ENCODE results near the gene OSBPL7. TPM values are rescaled to one million over a fixed set of nuclear protein-coding genes. Genes with fewer than 3 reads are reported as not detected.

OSBPL7 gene
- total and polyA plus RNA-seq, 2 of the 13 experiments (the other 11 are each of a cell fraction or from before 2014, with no cell fraction given): 4.7 to 6.6 TPM

DNA sequence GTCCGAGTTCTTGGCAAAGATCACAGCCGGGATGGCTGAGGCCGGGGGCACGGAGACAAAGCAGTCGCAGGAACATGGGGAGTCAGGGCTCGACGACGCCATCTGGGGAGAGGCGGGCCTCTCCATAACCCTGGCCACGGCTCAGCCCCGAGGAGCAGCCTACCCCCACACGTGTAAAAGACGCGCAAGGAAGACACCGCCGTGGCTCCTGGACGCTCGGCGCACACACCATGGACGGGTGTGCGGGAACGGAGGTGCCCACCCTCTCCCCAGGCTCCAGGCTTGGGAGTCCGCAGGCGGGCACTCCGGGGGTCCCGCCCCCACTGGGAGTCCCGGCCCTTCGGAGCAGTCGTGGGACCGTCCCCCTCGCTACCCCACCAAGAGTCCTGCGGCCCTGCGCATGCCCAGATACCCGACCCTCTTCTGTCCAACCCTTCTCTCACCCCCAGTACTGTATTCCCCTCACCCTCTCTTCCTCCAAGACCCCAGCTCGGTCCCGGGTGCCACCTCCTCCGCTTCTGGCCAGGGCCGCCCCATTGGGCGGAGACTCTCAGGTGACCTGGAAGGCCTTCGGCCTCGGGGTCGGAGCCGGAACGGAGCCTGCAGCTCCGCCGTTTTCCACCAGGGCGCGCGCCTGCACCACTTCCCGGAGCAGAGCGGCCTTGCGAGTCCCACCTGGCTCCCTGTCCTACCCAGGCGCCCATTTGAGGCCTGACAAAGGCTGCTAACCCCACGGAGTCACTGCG lies 19.3 kb upstream of the OSBPL7 start, which contains the start of gene SCRN2 (continued):
- TF ChIP-seq MAF1 (CRISPR knock-in tag; IDR thresholded peaks at IDR 0.05; ENCODE audit: borderline replicate concordance) (peak; percentile 85), NFYC (CRISPR knock-in tag; IDR thresholded peaks at IDR 0.05) (peak; percentile 74), BRCA1 (CRISPR knock-in tag; IDR thresholded peaks at IDR 0.05) (no peak), HDAC1 (CRISPR knock-in tag; IDR thresholded peaks at IDR 0.05) (peak; percentile 87), ZNF768 (CRISPR knock-in tag; IDR thresholded peaks at IDR 0.05) (peak; percentile 36; the same call in 1 of the 2 replicates), EED (CRISPR knock-in tag; IDR thresholded peaks at IDR 0.05) (peak; percentile 11; the same call in 1 of the 2 replicates), REL (CRISPR knock-in tag; conservative IDR thresholded peaks at IDR 0.05) (no peak), ZNF776 (CRISPR knock-in tag; IDR thresholded peaks at IDR 0.05) (peak; percentile 84; the same call in 1 of the 2 replicates), ZNF703 (CRISPR knock-in tag; IDR thresholded peaks at IDR 0.05; ENCODE audit: borderline replicate concordance) (no peak; the same call in none of the 2 replicates), PHF8 (CRISPR knock-in tag; IDR thresholded peaks at IDR 0.05) (peak; percentile 82), SNAI1 (CRISPR knock-in tag; IDR thresholded peaks at IDR 0.05; ENCODE audit: borderline replicate concordance) (peak; percentile 77; the same call in 1 of the 2 replicates), ZNF12 (CRISPR knock-in tag; IDR thresholded peaks at IDR 0.05) (no peak), MED1 (CRISPR knock-in tag; IDR thresholded peaks at IDR 0.05) (peak; percentile 56; the same call in 1 of the 2 replicates), KLF13 (CRISPR knock-in tag; IDR thresholded peaks at IDR 0.05) (no peak), FOXJ3 (CRISPR knock-in tag; IDR thresholded peaks at IDR 0.05; ENCODE audit: borderline replicate concordance) (peak; percentile 59; the same call in 1 of the 2 replicates), SKI (IDR thresholded peaks at IDR 0.05; ENCODE audit: partially characterized antibody) (no peak), ZNF589 (CRISPR knock-in tag; conservative IDR thresholded peaks at IDR 0.05) (0 out of 2 replicates have a peak, but pooled peaks have one; percentile 57), SIX1 (CRISPR knock-in tag; IDR thresholded peaks at IDR 0.05; ENCODE audit: borderline replicate concordance) (no peak), ZNF431 (CRISPR knock-in tag; IDR thresholded peaks at IDR 0.05; ENCODE audit: borderline replicate concordance, low read depth) (no peak), ATAD3A (CRISPR knock-in tag; IDR thresholded peaks at IDR 0.05) (peak; percentile 53; the same call in 1 of the 2 replicates), ATF7-NPFF (CRISPR knock-in tag; IDR thresholded peaks at IDR 0.05; ENCODE audit: low read depth) (peak; percentile 29; the same call in 1 of the 2 replicates), ZNF329 (CRISPR knock-in tag; IDR thresholded peaks at IDR 0.05; ENCODE audit: low read depth) (0 out of 2 replicates have a peak, but pooled peaks have one; percentile 68), IKZF1 (IDR thresholded peaks at IDR 0.05) (no peak), ZNF766 (CRISPR knock-in tag; IDR thresholded peaks at IDR 0.05; ENCODE audit: borderline replicate concordance) (peak; percentile 85; the same call in 1 of the 2 replicates), ERF (CRISPR knock-in tag; IDR thresholded peaks at IDR 0.05) (no peak; the same call in none of the 2 replicates), ZNF24 (IDR thresholded peaks at IDR 0.05) (no peak), ZNF678 (CRISPR knock-in tag; IDR thresholded peaks at IDR 0.05) (no peak), SMARCC2 (IDR thresholded peaks at IDR 0.05) (no peak)
- TF ChIP-seq, protein P1, sequence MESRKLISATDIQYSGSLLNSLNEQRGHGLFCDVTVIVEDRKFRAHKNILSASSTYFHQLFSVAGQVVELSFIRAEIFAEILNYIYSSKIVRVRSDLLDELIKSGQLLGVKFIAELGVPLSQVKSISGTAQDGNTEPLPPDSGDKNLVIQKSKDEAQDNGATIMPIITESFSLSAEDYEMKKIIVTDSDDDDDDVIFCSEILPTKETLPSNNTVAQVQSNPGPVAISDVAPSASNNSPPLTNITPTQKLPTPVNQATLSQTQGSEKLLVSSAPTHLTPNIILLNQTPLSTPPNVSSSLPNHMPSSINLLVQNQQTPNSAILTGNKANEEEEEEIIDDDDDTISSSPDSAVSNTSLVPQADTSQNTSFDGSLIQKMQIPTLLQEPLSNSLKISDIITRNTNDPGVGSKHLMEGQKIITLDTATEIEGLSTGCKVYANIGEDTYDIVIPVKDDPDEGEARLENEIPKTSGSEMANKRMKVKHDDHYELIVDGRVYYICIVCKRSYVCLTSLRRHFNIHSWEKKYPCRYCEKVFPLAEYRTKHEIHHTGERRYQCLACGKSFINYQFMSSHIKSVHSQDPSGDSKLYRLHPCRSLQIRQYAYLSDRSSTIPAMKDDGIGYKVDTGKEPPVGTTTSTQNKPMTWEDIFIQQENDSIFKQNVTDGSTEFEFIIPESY (CRISPR knock-in tag; IDR thresholded peaks at IDR 0.05): peak; percentile 50
- TF ChIP-seq, protein P2, sequence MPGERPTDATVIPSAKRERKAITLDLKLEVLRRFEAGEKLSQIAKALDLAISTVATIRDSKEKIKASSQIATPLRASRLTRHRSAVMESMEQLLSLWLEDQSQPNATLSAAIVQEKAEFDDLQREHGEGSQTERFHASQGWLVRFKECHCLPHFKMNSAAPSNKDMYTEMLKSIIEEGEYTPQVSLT (CRISPR knock-in tag; IDR thresholded peaks at IDR 0.05; ENCODE audit: borderline replicate concordance, low read depth): no peak; the same call in none of the 2 replicates

Data from HepG2 (cell line).